ENCODE measurements around the gene PLEKHA1.
A peak's percentile ranks its signal among the peaks of the same experiment; 100 is the strongest.

PLEKHA1 gene

GRCh38 chr10:122407375-122408125 is 33.0 kb downstream of the PLEKHA1 start:
- Histone ChIP-seq H3K4me1 (ENCODE audit: insufficient read depth, poor library complexity, severe bottlenecking) (no peaks in the 10 kb centered on the region), H3K36me3 (ENCODE audit: low read depth) (peaks cover 65% of the 10 kb centered on the region), H3K4me3 (ENCODE audit: severe bottlenecking) (no peak overlapping the region), H3K9me3 (ENCODE audit: severe bottlenecking) (no peaks in the 10 kb centered on the region), H3K27me3 (ENCODE audit: insufficient read depth, poor library complexity, severe bottlenecking) (no peaks in the 10 kb centered on the region), H3K27ac (ENCODE audit: poor library complexity, severe bottlenecking) (no peak overlapping the region)
- no peak for DNase-seq (ENCODE audit: low spot score)
- ATAC-seq (ENCODE audit: low read depth), result no peak
- no peak for TF ChIP-seq CTCF (IDR thresholded peaks at IDR 0.05; ENCODE audit: poor library complexity, severe bottlenecking)

GRCh38 chr10:122413327-122413726 is 38.8 kb downstream of the PLEKHA1 start:
- H3K4me3 ChIP-seq (ENCODE audit: severe bottlenecking), result no peak overlapping the region
- no peaks in the 10 kb centered on the region for H3K9me3 ChIP-seq (ENCODE audit: severe bottlenecking)
- TF ChIP-seq CTCF (IDR thresholded peaks at IDR 0.05; ENCODE audit: poor library complexity, severe bottlenecking), result no peak
- H3K4me1 ChIP-seq (ENCODE audit: insufficient read depth, poor library complexity, severe bottlenecking), result no peaks in the 10 kb centered on the region
- H3K36me3 ChIP-seq (ENCODE audit: low read depth), result peaks cover 72% of the 10 kb centered on the region
- no peak for DNase-seq (ENCODE audit: low spot score)
- H3K27ac ChIP-seq (ENCODE audit: poor library complexity, severe bottlenecking), result no peak overlapping the region
- H3K27me3 ChIP-seq (ENCODE audit: insufficient read depth, poor library complexity, severe bottlenecking), result no peaks in the 10 kb centered on the region
- ATAC-seq (ENCODE audit: low read depth), result no peak

GRCh38 chr10:122417667-122418066 is 43.2 kb downstream of the PLEKHA1 start:
- TF ChIP-seq CTCF (IDR thresholded peaks at IDR 0.05; ENCODE audit: poor library complexity, severe bottlenecking), result no peak
- no peak overlapping the region for H3K4me3 ChIP-seq (ENCODE audit: severe bottlenecking)
- no peaks in the 10 kb centered on the region for H3K9me3 ChIP-seq (ENCODE audit: severe bottlenecking)
- H3K27ac ChIP-seq (ENCODE audit: poor library complexity, severe bottlenecking), result peak overlapping the region; percentile 86
- H3K4me1 ChIP-seq (ENCODE audit: insufficient read depth, poor library complexity, severe bottlenecking), result peaks cover 25% of the 10 kb centered on the region
- no peaks in the 10 kb centered on the region for H3K27me3 ChIP-seq (ENCODE audit: insufficient read depth, poor library complexity, severe bottlenecking)
- DNase-seq (ENCODE audit: low spot score), result no peak
- no peak for ATAC-seq (ENCODE audit: low read depth)
- H3K36me3 ChIP-seq (ENCODE audit: low read depth), result peaks cover 72% of the 10 kb centered on the region

GRCh38 chr10:122419016-122419415 is 44.5 kb downstream of the PLEKHA1 start:
- ATAC-seq (ENCODE audit: low read depth) (no peak), DNase-seq (ENCODE audit: low spot score) (no peak)
- Histone ChIP-seq H3K4me3 (ENCODE audit: severe bottlenecking) (no peak overlapping the region), H3K9me3 (ENCODE audit: severe bottlenecking) (no peaks in the 10 kb centered on the region), H3K27me3 (ENCODE audit: insufficient read depth, poor library complexity, severe bottlenecking) (no peaks in the 10 kb centered on the region), H3K4me1 (ENCODE audit: insufficient read depth, poor library complexity, severe bottlenecking) (peaks cover 25% of the 10 kb centered on the region), H3K27ac (ENCODE audit: poor library complexity, severe bottlenecking) (peak overlapping the region; percentile 86), H3K36me3 (ENCODE audit: low read depth) (peaks cover 65% of the 10 kb centered on the region)
- TF ChIP-seq CTCF (IDR thresholded peaks at IDR 0.05; ENCODE audit: poor library complexity, severe bottlenecking), result no peak

Measured in RWPE2 (cell line).